ENCODE results near the gene FRZB.

FRZB gene

GRCh38 chr2:182833084-182833854 lies 33.2 kb downstream of the FRZB start:
- DNase-seq: no peak

- no peak for DNase-seq
Measured at GRCh38 chr2:182831921-182832320, 34.5 kb downstream of the FRZB start.

GRCh38 chr2:182831101-182831500 lies 35.3 kb downstream of the FRZB start:
- no peak for DNase-seq

- no peak for DNase-seq
Measured at GRCh38 chr2:182827182-182827879, 39.1 kb downstream of the FRZB start.

- no peak for DNase-seq
Measured at GRCh38 chr2:182826496-182826895, 39.9 kb downstream of the FRZB start.

- no peak for DNase-seq
Measured at GRCh38 chr2:182826064-182826463, 40.4 kb downstream of the FRZB start.

- DNase-seq: no peak
Measured at GRCh38 chr2:182824767-182825158, 41.7 kb downstream of the FRZB start.

- DNase-seq: no peak
Measured at GRCh38 chr2:182824056-182824766, 42.2 kb downstream of the FRZB start.

GRCh38 chr2:182822733-182823132 lies 43.7 kb downstream of the FRZB start:
- DNase-seq: no peak

- DNase-seq: no peak
Measured at GRCh38 chr2:182821182-182821581, 45.3 kb downstream of the FRZB start.

GRCh38 chr2:182819412-182819811 lies 47.0 kb downstream of the FRZB start:
- DNase-seq: no peak

- no peak for DNase-seq
Measured at GRCh38 chr2:182818925-182819324, 47.5 kb downstream of the FRZB start.

- DNase-seq: no peak
Measured at GRCh38 chr2:182818501-182818900, 47.9 kb downstream of the FRZB start.

- no peak for DNase-seq
Measured at GRCh38 chr2:182817558-182817957, 48.9 kb downstream of the FRZB start.

GRCh38 chr2:182816866-182817265 lies 49.6 kb downstream of the FRZB start:
- no peak for DNase-seq

GRCh38 chr2:182814804-182815203 lies 51.6 kb downstream of the FRZB start:
- DNase-seq: no peak

- DNase-seq: no peak
Measured at GRCh38 chr2:182814380-182814779, 52.1 kb downstream of the FRZB start.

GRCh38 chr2:182810087-182810486 lies 56.4 kb downstream of the FRZB start:
- no peak for DNase-seq

- DNase-seq: no peak
Measured at GRCh38 chr2:182807319-182807718, 59.1 kb downstream of the FRZB start.

GRCh38 chr2:182804128-182804527 lies 62.3 kb downstream of the FRZB start:
- no peak for DNase-seq

- no peak for DNase-seq
Measured at GRCh38 chr2:182798736-182799135, 67.7 kb downstream of the FRZB start.

- DNase-seq: no peak
Measured at GRCh38 chr2:182792441-182792840, 74.0 kb downstream of the FRZB start.

- DNase-seq: no peak
Measured at GRCh38 chr2:182784777-182785176, 81.7 kb downstream of the FRZB start.
